Right hindlimb (tissue), 1 donor: Measurements from ENCODE around the gene ODAM.
"Not testable (repeated sequence)": the region's sequence is repeated elsewhere in the genome, so short reads cannot be mapped to it uniquely, and the experiment has no call there.

ENCODE experiments used
- DNase-seq: peaks from one replicate; pipeline ENCODE4 v3.0.0-alpha.2; 2018

ODAM gene

GRCh38 chr4:70225824-70226223 lies 30.3 kb downstream of the ODAM start, which contains the start of gene FDCSP:
FDCSP (plus strand) TSS chr4:70226124; CDS start chr4:70231195, 5,071 bp downstream.
- DNase-seq: no peak

DNA sequence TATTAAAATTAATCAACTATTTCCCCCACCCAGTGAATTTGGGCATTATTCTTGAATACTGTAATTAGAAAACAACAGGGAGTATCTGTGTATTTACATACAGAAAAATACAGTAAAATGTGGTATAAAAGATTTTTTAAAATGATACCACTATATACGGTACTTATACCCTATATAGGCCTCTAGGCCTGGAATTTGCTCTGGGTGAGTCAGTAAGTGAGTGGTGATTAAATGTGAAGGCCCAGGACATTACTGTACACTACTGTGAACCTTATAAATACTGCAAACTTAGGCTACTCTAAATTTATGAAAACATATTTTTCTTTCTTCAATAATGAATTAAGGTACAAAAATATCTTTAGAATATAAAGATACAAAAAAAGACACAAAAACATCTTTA lies 40.6 kb downstream of the ODAM start:
- DNase-seq: no peak

DNA sequence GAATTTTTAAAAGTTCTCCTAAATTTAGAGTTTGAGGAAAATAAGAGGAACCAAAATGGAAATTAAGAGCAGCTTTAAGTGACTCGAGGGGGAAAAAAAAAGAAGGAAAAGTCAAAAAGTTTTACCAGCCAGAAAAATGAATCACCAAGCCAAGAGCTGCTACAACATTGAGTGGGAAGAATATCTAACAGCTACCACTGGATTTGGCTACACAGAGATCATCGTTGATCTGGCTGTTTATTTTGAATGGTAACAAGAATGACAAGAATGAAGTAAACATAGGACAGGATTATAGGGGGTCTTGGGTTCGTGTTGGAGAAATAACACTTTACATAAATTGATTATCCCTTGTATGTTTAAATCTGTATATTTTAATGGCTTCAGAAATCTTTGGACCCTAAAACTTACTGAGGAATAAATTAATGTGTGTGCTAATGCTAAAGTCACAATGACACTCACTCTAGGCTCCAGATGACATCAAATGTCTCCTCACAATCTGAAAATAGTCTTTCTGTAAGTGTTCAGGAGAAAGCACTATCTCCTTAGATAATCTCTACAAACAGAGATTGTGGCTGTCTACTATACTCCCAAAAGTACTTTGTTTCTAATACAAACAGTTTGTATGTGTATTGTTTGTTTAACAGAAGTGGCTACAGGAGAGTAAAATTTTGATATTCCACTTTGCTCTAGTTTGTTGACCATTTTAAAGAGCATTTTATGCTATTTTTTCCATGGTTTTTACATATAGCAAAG lies 43.8 kb downstream of the ODAM start:
- DNase-seq: no peak

GRCh38 chr4:70239884-70240591 lies 44.5 kb downstream of the ODAM start:
- DNase-seq: no peak

GRCh38 chr4:70242297-70242696 lies 46.8 kb downstream of the ODAM start, which contains the start of gene CSN3:
CSN3 (plus strand) TSS chr4:70242597; CDS start chr4:70244820, 2,223 bp downstream.
- DNase-seq: not testable (repeated sequence)

DNA sequence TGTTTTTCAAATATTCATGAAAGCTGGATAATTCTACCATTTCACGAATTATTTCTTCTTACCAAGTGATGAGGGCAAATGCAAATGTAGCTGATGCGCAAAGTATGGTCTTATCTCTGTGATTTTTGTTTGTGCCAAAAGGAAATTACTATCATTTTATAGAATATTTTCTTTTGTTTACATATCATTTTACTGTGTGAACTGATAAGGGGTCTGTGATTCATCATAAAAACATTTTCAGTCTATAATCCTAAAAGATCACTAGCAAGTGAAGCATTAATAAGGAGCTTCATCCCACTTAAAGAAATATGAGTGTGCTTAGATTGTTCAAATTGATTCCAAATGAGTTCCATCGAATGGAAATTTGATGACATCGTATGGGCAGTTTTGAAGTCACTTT lies 47.6 kb downstream of the ODAM start:
- no peak for DNase-seq

DNA sequence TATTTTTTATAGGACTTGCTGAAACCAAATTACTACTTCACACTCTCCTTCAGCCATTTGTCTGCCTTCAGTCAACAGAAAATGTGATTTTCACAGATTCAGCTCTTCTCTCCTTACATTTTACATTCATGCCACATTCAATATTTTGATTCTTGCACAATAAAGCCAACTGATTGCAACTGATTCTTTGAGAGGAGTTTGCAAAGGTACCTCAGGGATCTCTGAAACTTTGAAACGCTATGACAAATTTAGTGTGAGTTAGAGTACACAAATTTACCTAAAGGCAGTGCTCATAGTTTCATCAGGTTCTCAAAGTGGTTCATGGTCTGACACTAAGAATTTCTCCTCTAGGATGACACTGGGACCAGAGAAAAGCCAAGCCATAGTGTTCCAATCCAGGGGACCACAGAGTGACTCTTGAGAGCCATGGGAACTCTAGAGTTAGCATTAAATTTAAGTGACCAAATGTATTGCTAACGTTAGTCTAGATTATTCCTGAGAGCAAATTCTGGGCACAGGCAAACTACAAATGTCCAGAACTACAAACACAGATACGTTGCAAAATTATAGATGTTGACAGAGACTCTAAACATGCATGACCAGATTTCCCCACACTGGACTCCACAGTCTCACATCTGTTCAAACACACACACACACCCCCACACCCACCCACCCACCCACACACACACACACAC lies 55.9 kb downstream of the ODAM start:
- DNase-seq: no peak

- no peak for DNase-seq
Observed at GRCh38 chr4:70251945-70252277, 56.4 kb downstream of the ODAM start.
